Type B pancreatic cell (in vitro differentiated cells): ENCODE measurements around the gene KBTBD7. TPM values are rescaled to one million over a fixed set of nuclear protein-coding genes. Genes with fewer than 3 reads are reported as not detected.

Experiments used
- DNase-seq: peaks from one replicate; pipeline ENCODE4 v3.0.0; 2021; ENCODE audit warnings: mixed read lengths; ENCODE audit not compliant: unreplicated experiment; ENCODE audit errors: extremely low spot score
- H3K27ac Mint-ChIP-seq: 2 replicates; pipeline ENCODE4 v1.8.0; 2021; ENCODE audit warnings: mild to moderate bottlenecking, mixed read lengths
- H3K27me3 Mint-ChIP-seq: 2 replicates; pipeline ENCODE4 v1.8.0; 2021; ENCODE audit warnings: mixed read lengths
- H3K36me3 Mint-ChIP-seq: 2 replicates; pipeline ENCODE4 v1.8.0; 2021; ENCODE audit warnings: mixed read lengths
- H3K4me1 Mint-ChIP-seq: one replicate; pipeline ENCODE4 v1.8.0; 2021; ENCODE audit warnings: mixed read lengths; ENCODE audit not compliant: unreplicated experiment
- H3K4me3 Mint-ChIP-seq: 2 replicates; pipeline ENCODE4 v1.8.0; 2021; ENCODE audit warnings: mild to moderate bottlenecking, mixed read lengths
- H3K9me3 Mint-ChIP-seq: 2 replicates; pipeline ENCODE4 v1.8.0; 2021; ENCODE audit warnings: mixed read lengths
- long read RNA-seq: library from polyadenylated mRNA; unstranded; transcript quantifications from one replicate; pipeline ENCODE4 v2.0.0, GENCODE V29; 2020
- total RNA-seq: library from RNA; stranded (reverse); gene quantifications from 2 replicates; pipeline ENCODE4 v1.2.1, GENCODE V29; 2021; ENCODE audit warnings: low replicate concordance
- TF ChIP-seq, protein P1 (sequence below): fragments of 200-600 bp; sonication (generic); conservative IDR thresholded peaks from 2 replicates; pipeline ENCODE4 v1.5.0; 2021; ENCODE audit warnings: antibody characterized with exemption, mild to moderate bottlenecking

KBTBD7 gene, protein sequence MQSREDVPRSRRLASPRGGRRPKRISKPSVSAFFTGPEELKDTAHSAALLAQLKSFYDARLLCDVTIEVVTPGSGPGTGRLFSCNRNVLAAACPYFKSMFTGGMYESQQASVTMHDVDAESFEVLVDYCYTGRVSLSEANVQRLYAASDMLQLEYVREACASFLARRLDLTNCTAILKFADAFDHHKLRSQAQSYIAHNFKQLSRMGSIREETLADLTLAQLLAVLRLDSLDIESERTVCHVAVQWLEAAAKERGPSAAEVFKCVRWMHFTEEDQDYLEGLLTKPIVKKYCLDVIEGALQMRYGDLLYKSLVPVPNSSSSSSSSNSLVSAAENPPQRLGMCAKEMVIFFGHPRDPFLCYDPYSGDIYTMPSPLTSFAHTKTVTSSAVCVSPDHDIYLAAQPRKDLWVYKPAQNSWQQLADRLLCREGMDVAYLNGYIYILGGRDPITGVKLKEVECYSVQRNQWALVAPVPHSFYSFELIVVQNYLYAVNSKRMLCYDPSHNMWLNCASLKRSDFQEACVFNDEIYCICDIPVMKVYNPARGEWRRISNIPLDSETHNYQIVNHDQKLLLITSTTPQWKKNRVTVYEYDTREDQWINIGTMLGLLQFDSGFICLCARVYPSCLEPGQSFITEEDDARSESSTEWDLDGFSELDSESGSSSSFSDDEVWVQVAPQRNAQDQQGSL
- total RNA-seq: 12.8 and 13.8 TPM in 2 replicates
- long read RNA-seq, full-length matches to known transcripts: 78 of 78 reads
- long read RNA-seq, partial matches to known transcripts: 0 of 78 reads
- long read RNA-seq, other reads (novel, unspliced or antisense): 0 of 78 reads

DNA sequence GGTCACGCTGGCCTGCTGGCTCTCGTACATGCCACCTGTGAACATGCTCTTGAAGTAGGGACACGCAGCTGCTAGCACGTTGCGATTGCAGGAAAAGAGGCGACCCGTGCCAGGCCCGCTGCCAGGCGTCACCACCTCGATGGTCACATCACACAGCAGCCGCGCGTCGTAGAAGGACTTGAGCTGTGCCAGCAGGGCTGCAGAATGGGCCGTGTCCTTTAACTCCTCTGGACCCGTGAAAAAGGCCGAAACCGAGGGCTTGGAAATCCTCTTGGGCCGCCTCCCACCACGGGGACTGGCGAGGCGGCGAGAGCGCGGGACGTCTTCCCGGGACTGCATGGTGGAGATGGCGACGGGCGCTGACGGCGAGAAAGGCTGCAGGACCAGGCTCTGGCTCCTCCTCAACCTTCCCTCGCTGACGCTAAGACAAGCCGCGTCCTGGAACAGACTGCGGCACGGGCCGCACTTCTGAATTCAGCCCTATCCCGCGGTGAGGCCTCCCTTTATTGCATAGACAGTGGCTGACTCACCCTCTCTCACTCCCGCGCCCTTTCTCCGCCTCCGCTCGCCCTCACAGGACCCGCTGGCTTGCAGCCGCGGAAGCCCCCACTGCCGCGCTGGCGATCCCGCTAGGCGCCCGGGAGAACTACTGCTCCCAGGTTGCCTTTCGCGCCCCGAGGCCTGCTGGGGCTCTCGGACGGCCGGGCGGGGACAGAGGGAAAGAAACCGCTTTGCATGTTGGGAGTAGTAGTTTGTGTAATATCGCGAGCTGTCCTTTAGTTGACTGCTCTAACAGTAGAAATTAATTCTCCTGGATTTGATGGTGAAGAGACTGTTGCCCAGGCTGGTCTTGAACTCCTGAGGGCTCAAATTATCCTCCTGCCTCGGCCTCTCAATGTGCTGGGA, at the start of gene KBTBD7:
KBTBD7 (minus strand) TSS at position 651 of the 906 bp plus-strand sequence; CDS start at position 339, 312 bp downstream.
- H3K27me3 Mint-ChIP-seq: no peaks in the 10 kb centered on the region
- H3K27ac Mint-ChIP-seq: peak within 1 kb of the TSS; percentile 95
- H3K9me3 Mint-ChIP-seq: peaks cover 9% of the 10 kb centered on the region
- peaks cover 16% of the 10 kb centered on the region for H3K4me1 Mint-ChIP-seq
- H3K36me3 Mint-ChIP-seq: peaks cover 30% of the 10 kb centered on the region
- peak within 1 kb of the TSS; percentile 96 for H3K4me3 Mint-ChIP-seq
- TF ChIP-seq, protein P1, sequence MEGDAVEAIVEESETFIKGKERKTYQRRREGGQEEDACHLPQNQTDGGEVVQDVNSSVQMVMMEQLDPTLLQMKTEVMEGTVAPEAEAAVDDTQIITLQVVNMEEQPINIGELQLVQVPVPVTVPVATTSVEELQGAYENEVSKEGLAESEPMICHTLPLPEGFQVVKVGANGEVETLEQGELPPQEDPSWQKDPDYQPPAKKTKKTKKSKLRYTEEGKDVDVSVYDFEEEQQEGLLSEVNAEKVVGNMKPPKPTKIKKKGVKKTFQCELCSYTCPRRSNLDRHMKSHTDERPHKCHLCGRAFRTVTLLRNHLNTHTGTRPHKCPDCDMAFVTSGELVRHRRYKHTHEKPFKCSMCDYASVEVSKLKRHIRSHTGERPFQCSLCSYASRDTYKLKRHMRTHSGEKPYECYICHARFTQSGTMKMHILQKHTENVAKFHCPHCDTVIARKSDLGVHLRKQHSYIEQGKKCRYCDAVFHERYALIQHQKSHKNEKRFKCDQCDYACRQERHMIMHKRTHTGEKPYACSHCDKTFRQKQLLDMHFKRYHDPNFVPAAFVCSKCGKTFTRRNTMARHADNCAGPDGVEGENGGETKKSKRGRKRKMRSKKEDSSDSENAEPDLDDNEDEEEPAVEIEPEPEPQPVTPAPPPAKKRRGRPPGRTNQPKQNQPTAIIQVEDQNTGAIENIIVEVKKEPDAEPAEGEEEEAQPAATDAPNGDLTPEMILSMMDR: peak; percentile 34
- DNase-seq: peak; percentile 94

- Mint-ChIP-seq H3K4me1 (no peaks in the 10 kb centered on the region), H3K27me3 (no peaks in the 10 kb centered on the region), H3K9me3 (no peaks in the 10 kb centered on the region), H3K27ac (no peak overlapping the region), H3K4me3 (no peak overlapping the region), H3K36me3 (peaks cover 18% of the 10 kb centered on the region)
- DNase-seq: no peak
- TF ChIP-seq, protein P1: no peak
Measured at GRCh38 chr13:41241626-41242025, 47.3 kb upstream of the KBTBD7 start.

DNA sequence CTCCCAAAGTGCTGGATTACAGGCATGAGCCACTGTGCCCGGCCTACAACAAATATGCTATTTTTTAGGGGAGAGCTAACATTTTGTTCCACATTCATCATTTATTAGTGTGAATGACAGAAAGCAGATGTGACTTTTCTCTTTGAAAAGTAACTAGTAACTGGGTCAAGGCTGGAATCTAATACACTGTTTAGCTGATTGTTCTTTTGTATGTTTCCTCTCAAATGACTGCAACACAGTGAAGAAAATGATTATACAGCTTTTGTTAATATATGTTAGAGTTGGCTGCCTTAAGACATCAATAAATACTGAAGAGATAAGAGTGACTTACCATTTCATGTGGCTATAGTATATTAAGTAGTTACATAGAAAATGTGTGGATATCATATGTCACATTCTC, 42.0 kb upstream of the KBTBD7 start:
- Mint-ChIP-seq H3K36me3 (peaks cover 20% of the 10 kb centered on the region), H3K27me3 (no peaks in the 10 kb centered on the region), H3K9me3 (no peaks in the 10 kb centered on the region)

GRCh38 chr13:41232578-41233480, 38.5 kb upstream of the KBTBD7 start:
- Mint-ChIP-seq H3K27ac (no peak overlapping the region), H3K9me3 (no peaks in the 10 kb centered on the region), H3K36me3 (peaks cover 19% of the 10 kb centered on the region), H3K4me1 (peaks cover 8% of the 10 kb centered on the region), H3K4me3 (no peak overlapping the region), H3K27me3 (no peaks in the 10 kb centered on the region)
- DNase-seq: no peak
- TF ChIP-seq, protein P1: no peak

More for the DNA sequence above, 42.0 kb upstream of the KBTBD7 start:
- no peak for DNase-seq
- TF ChIP-seq, protein P1: no peak
- H3K4me3 Mint-ChIP-seq: no peak overlapping the region
- peaks cover 8% of the 10 kb centered on the region for H3K4me1 Mint-ChIP-seq
- no peak overlapping the region for H3K27ac Mint-ChIP-seq
